Stimulated activated CD4-positive, alpha-beta T cell treated with anti-CD3 and anti-CD28 coated beads, Interleukin-4, amount 100 ng/mL, for 48 hours (primary cell): ENCODE results near the gene ERO1B.
"Not testable (repeated sequence)": the region's sequence is repeated elsewhere in the genome, so short reads cannot be mapped to it uniquely, and the experiment has no call there.

Experiments used
- DNase-seq, 2 donors: peaks; one replicate each; pipeline ENCODE4 v3.0.0-alpha.2; 2020; ENCODE audit warnings: low read depth in 2 of 2

Gene ERO1B

GRCh38 chr1:236188084-236188483 lies 93.7 kb downstream of the ERO1B start:
- DNase-seq, result not testable (repeated sequence)

DNA sequence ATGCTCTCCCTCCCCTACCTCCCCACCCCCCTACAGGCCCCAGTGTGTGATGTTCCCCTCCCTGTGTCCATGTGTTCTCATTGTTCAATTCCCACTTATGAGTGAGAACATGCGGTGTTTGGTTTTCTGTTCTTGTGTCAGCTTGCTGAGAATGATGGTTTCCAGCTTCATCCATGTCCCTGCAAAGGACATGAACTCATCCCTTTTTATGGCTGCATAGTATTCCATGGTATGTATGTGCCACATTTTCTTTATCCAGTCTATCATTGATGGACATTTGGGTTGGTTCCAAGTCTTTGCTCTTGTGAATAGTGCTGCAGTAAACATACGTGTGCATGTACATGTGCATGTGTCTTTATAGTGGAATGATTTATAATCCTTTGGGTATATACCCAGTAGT lies 95.3 kb downstream of the ERO1B start:
- DNase-seq, result not testable (repeated sequence)

GRCh38 chr1:236185687-236186086 lies 96.1 kb downstream of the ERO1B start:
- no peak for DNase-seq

- DNase-seq, result no peak
Observed at GRCh38 chr1:236181059-236181458, 100.7 kb downstream of the ERO1B start.

- DNase-seq, result no peak
Observed at GRCh38 chr1:236179634-236180033, 102.1 kb downstream of the ERO1B start.

DNA sequence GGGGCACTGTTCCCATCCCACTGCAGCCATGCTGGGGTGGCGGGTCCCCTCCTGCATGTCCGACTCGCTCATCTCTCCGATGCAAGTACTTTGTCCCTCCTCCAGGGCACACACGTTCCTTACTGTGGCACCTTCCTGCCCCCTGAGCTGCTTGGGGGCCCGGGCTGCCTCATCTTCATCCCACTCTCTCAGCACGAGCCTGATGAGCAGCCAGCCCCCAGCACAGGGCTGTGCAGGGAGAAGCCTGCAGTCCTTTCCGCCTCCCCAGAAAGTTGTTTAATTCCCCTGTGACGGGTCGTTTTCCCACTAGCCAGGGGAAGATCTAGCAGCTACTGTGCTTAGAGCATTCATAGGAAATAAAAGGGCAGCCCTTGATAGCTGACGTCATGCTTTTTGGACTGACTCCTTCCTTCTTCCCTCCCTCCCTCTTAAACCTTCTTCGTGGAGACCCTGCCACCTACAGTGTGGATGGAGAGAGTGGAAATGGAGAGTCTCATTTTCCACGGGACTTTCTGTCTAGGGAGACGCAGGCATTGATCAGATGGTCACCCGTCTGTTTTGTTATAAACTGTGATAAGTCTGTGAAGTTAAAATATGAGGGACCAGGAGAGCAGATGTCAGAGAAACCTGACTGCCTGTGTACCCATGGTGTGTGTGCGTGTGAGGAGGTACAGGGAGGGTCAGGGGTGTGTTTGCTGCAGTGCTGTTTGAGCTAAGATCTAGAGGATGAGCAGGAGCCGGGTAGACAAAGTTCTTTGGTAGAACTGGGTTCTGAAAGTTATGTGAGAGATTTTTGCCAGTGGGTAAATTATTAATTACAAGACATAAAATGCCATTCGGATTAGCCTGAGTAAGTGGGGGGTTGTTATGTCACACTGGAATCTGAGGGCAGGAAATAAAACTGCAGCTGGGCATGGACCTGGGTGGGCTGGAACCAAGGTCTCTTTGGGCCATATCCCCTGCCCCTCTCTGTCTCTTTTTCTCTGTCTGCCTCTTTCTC lies 105.1 kb downstream of the ERO1B start:
- DNase-seq, result no peak

- DNase-seq, result no peak
Observed at GRCh38 chr1:236175642-236176336, 106.0 kb downstream of the ERO1B start.

DNA sequence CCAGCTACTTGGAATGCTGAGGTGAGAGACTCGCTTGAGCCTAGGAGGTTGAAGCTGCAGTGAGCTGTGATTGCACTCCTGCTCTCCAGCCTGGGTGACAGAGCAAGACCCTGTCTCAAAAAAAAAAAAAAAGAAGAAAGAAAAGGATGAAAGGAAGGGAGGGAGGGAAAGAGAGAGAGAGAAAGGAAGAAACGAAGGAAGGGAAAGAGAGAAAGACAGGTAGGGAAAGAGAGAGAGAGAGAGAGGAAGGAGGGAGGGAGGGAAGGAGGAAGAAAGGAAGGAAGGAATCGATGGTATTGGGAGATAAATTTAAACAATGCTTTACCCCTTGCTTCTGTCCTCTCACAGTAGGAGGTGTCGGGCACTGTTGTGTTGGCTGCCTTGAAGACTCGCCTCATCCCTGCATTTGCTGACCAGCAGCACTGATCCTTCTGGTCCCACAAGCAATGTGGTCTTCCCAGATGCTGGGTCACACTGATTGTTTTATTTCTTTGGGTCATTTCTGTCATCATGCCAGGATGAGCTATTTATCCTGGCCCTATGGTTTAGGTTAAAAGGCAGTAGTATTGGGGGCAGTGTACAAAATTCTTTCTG lies 108.5 kb downstream of the ERO1B start:
- no peak for DNase-seq

DNA sequence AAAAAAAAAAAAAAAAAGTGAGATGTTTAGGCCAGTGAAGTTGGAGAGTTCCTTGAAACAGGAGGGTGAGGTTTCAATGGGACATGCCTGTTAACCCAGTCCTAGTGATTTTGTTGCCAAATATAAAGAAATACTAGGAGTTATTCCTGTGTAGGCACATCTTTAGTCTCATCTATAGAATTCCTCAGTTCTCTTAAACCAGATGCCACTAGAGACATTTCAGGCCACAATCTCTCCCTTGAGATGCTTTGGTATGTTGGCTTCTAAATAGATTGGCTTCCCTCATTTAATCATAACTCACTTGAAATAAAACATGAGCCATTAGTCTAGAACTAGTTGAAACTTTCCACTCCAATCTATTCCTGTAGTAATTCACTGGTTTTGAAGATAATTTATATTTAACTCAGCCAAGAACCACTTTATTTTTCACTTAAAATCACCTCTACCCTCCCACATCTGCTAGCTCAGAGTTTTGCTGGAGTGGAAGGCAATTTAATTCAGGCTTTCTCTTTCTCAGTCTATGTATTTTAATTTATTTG lies 109.6 kb downstream of the ERO1B start:
- DNase-seq, result no peak

DNA sequence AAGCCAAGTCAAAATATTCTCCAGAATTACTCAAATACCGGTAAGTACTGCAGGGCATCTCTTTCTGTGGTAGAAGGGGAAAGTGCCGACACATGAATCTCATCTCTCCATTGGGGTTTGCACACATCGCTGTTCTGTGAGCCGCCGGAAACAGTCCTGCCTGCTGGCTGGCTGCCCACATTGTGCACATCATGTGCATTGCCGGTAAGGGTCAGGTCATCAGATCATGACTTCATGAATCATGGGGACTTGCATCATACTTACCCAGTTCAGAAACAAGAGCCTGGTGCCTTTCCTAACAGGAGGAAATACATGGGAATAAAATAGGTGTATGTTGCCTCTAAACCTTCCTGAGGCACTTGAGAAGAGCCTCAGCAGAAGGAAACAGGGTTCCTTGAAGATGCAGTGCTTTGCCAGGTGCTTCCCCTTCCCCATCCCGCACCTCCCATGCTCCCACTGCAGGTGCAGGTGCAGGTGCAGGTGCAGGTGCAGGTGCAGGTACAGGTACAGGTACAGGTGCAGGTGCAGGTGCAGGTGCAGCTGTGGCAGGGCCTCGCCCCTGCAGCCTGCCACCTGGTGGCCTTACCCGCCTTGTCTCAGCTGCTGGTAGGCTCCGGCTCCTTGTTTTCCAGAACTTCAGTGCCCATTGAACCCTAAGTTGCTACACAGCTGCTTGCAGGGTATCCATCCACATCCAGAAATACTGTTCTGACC lies 112.9 kb downstream of the ERO1B start:
- DNase-seq, result no peak

DNA sequence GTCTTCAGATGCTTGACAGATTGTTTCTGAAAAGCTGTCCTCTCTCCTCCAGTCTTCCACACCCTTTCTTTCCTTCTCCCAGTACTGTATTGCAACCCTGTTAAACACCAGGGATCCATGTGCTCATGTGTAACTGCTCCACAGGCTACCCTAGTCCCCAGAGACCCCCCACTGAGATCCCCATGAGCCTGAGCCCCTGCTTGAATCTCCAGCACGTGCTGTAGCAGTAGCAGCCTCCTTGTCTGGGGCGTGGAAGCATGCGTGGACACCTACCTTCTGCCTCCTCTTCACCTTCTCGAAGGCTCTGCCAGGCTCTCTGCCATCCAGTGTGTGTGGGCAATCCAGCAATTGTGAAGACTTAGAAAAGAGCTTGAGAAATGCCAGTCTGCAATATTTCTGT lies 114.2 kb downstream of the ERO1B start:
- DNase-seq, result no peak

GRCh38 chr1:236167154-236167553 lies 114.6 kb downstream of the ERO1B start:
- no peak for DNase-seq

DNA sequence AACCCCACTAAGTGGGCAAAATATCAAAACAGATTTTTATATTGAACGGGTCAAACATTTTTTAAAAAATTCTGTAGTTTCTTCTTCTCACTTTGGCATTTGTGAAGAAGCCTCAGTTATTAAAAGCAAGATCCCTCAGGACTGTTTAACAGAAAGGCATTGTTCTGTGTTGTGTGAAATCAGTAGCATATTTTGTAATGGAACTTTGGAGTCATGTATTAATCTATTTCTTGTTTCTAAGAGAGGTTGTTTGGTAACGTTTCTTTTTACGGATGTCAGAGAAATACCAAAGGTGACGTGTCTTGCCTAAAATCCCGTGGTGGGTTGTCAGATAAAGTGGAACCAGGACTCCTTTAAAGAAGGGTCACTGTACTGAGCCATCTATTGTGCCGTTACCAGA lies 115.7 kb downstream of the ERO1B start:
- no peak for DNase-seq
